NCI-H446 (cell line): ENCODE measurements around the gene TNFAIP3.

Experiments
- DNase-seq, 2 experiments: peaks; one replicate each; lab custom pipeline; 2025; lab: John Stamatoyannopoulos, UW

The TNFAIP3 gene

DNA sequence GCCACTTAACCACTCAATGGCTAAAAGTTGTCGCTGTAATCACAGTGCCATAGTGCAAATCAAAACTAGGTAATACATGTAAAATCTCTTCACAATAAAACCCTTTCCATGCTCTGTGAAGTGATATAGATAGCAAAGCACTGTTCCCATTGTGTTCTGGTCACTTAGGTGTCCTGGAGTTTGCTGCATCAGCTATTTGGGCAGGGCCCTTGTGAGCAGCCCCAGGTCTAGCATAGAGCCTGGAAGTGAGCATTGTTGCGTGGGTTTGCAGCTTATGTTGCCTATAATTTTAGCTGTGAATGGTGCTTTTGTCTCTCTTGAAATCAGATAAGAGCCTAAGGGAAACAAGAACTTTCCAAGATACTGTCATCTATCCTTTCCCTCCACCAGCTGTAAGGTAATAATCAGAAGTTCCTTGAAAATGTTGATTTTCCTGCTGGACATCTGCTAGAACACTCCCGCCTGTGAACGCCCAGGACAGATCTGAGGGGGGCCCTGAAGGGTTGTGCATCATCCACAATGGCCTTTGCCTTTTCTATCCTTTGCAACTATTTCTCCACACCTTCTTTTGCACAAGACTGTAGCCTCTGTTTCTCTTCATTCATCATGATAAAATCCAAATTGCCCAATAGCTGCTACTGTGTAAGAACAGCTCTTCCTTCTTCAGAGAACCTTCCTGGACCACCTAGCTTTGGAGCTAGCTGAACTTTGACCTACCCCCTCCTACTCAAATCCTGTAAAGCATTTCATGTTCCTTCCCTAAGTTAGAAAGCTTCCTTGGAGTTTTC lies 57.0 kb downstream of the TNFAIP3 start:
- DNase-seq = no peak

- no peak for DNase-seq
These were observed 58.2 kb downstream of the TNFAIP3 start for GRCh38 chr6:137925141-137925698.

DNA sequence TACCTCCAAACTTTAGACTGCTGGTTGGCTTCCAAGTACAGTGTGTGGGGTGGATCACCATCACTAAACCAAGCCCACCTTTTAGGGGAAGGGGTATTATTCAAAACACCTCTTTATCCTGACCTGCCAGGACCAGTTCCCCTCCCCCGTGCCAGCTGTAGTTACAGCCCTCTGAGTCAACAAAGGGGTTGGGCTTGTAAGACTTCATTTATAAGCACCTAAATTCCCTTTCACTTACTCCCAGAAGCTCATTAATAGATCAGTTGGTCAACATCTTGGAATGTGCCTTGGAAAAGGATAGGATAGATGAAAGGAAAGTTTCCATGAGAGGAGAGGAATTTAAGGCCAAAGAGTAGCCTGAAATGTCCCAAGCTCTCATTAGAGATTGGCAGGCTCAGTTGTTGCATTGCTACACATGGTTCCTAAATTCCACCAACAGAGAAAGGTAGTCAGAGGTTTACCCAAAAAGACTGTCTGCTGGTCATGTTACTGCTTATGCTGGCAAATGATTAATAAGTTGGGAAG lies 59.2 kb downstream of the TNFAIP3 start:
- no peak for DNase-seq

- DNase-seq = no peak
These were observed 59.9 kb downstream of the TNFAIP3 start for GRCh38 chr6:137926985-137927384.

- DNase-seq = no peak
These were observed 60.7 kb downstream of the TNFAIP3 start for GRCh38 chr6:137927777-137928218.

- DNase-seq = no peak
These were observed 61.2 kb downstream of the TNFAIP3 start for GRCh38 chr6:137928286-137928685.

GRCh38 chr6:137931849-137932465 lies 64.9 kb downstream of the TNFAIP3 start:
- no peak for DNase-seq
